GM21423 (cell line): ENCODE measurements around the gene ATXN7L1.
A peak's percentile ranks its signal among the peaks of the same experiment; 100 is the strongest.

Source experiments
- ATAC-seq: cut with Tn5 transposase; IDR thresholded peaks from one replicate; pipeline ENCODE4 v1.9.1; 2021; ENCODE audit warnings: mild to moderate bottlenecking, moderate library complexity; ENCODE audit not compliant: unreplicated experiment

ATXN7L1 gene

DNA sequence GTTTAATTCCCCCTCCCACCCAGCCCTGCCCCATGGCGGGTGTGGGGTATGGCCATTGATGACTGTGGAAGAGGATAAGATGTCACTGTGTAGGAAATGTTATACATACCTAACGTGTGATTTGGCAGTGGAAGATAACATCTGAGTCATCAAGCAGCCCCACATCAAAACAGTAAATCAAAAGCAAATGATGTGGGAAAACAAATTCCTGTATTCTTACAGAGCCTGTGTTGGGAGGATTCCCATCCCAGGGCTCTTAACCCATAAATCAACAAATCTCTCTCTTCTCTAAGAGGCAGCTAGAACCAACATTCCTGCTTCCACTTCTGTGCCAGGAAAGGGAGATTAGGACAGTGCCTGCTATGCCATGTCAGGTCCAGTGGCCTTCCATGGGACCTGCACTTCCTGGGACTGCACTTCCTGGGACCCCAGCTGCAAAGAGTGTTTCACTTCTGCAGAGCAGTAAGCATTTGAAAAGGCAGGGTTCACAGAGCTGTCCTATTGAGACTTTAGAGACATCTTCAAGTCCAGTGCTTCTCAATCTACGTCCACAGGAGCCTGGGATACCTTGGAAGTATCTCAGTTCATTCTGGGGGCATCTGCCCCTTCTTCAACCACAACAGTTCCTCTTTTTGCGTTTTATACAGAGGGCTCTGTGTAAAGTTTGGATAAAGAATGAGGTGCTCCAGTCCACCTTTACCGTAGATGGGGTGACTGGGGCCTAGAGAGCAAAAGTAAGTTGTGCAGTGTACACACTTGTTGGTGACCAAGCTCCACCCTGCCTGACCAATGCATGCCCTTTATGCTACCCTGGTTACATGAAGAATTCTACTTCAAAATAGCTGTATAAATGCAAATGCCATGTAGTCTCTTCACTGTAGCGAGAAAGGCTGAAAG lies 45.7 kb downstream of the ATXN7L1 start:
- ATAC-seq = no peak

DNA sequence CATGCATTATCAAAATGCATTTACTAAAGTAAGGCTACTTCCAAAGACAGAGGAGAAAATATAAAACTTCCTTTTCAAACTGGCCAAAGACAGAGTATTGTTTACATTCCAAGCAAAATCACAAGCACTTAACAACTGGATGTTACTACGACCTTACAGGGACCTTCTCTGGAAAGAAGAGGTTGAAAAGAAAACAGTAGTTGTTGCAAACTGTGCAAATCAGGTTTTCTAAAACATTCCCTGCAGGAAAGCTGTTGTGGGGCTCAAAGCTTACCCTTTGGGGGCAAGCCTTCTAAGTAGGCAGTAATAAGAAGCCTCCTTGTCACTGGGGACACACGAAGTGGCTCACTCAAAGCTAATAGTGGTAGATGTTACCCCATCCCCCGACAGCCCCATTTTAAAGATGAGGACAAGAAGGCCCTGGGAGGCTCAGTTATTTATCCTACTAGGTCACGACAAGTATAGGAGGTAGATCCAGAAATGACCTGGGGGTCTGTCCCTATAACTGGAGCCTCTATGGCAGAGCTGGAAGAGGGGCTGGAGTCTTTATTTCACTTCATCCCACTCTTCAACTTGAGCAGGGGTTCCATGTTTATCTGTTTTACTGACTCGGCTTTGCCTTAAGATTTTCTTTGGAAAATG lies 46.6 kb downstream of the ATXN7L1 start:
- no peak for ATAC-seq

DNA sequence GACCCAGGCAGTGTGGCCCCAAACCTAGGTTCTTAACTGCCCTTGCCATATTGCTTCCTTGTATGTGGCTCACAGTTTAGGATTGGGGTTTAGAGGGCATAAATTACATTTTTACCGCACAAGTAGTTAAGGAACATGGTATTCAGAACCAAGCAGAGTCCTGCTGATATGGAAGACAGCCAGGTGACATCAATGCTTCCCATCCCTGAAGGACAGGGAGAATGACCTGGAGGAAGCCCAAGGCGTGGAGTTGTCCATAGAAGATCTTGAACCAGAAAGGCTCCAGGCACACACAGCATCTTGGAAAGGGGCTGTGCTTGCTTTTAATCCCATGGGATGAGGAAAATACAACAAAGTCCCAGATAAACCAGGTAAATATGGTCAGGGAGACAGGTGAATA lies 48.3 kb downstream of the ATXN7L1 start:
- ATAC-seq = no peak

DNA sequence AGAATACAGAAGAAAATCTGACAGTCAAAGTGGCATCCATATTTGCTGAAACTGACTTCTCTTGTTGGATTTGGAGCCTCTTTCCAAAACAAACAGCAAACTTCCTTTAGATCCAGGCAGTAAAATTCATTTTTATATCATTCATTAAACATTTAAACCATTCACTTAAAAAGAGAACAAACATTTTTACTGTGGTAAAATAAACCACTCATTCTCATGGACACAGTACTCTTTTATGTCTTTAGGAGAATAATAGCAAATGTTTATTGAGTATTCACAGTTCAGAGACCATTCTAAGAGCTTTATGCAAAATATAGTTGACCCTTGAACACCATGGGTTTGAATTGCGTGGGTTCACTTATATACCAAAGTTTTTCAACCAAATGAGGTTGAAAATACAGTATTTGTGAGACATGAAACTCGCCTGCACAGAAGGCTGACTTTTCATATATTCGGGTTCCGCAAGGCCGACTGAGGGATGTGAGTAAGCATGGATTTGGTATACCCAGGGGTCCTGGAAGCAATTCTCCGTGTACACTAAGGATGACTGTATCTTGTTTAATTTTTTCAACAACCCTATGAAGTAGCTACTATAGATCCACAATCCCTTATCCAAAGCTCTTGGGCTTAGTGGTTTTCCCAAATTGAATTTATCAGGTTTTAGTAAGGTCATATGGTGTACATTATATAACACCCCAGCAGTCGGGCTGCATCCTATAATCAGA lies 49.1 kb downstream of the ATXN7L1 start:
- no peak for ATAC-seq

DNA sequence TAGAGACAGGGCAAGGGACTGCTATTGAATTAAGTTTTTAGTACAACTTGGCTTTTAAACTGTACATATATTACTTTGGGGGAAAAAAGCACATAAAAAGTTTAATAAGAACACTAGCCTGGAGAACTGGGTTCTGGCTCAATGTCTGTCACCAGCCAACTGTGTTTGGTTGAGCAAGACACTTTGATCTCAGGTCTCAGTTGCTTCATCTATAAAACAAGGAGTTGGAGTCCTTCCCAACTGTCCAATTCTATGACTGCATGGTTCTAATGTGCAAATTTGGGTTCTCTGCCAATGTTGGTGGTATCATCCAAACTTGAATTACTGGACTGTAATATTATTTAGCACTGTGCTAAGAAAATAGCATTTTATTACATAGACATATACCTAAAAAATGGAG lies 50.3 kb downstream of the ATXN7L1 start:
- ATAC-seq = no peak

DNA sequence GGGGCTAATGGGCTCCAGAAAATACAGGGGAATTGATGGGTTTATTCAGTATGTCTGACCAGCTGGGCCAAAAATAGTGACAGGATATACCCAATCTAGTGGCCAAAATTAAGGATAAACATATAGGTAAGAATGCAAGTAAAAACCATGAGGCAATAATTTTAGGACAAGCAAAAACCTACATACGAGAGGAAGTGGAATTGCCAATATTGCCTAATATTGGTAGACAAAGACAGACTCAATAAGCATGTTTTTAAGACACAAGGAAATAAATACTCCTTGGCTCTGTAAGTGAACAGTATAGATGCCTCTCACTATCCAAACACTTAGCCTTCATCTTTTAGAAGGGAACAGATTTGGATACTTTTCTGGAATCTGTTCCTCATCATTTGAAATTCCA lies 51.0 kb downstream of the ATXN7L1 start:
- no peak for ATAC-seq

DNA sequence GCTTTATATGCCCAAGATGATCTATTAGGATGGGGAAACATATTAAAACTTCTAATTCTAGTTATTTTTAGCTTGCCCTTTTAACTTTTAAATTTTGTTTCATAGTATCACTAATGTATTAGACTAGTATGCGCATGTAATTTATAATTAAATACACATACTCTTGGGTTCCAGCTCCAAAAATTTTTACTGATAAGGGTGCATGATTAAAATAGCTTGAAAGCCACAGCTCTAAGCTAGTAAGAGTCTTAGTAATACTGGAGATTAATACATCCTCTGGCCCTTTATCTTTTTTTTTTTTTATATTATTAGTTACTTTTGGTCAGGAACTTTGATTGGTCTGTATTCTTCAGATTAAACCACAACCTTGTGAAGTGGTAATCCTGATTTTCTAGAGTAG lies 53.6 kb downstream of the ATXN7L1 start:
- no peak for ATAC-seq

DNA sequence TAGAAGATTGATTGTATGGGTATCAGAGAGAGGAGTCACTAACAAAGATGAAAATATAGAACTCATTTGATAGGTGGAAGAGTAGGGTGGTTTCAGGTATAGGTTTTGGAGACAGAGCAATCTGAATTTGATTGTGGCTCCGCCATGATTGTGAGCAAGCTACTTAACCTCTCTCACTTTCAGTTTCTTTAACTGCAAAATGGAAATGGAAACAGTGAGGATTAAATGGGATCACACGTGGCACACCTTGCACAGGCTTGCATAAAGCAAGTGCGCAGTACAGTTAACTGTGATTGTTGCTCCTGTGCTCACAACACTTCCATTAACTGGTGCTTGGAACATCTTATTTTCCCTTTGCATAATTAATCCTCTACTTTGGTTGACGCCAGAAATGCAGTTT lies 54.9 kb downstream of the ATXN7L1 start:
- no peak for ATAC-seq

DNA sequence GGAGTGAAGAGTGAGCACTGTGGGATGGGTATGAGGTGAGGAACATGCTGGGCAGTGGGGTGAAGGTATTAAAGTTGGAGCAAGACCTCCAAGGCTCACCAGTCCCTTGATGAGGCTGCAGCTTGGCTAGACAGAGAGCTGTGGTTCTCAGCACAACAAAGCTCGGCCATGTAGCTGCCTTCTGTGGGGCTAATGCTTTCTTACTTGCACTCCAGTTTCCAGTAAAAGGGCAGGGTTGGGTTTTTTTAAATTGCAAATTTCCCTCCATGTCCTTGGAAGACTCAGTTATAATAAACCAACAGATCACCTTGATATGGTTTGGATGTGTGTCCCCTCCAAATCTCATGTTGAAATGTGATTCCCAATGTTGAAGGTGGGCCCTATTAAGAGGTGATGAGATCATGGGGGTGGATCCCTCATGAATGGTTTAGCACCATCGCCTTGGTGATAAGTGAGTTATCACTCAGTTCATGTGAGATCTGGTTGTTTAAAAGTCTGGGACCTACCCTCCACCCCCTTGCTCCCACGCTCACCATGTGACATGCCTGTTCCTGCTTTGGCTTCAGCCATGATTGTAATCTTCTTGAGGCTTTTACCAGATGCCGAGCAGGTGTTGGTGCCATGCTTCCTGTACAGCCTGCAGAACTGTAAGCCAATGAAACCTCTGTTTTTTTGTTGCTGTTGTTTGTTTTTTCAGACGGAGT lies 55.9 kb downstream of the ATXN7L1 start:
- no peak for ATAC-seq

DNA sequence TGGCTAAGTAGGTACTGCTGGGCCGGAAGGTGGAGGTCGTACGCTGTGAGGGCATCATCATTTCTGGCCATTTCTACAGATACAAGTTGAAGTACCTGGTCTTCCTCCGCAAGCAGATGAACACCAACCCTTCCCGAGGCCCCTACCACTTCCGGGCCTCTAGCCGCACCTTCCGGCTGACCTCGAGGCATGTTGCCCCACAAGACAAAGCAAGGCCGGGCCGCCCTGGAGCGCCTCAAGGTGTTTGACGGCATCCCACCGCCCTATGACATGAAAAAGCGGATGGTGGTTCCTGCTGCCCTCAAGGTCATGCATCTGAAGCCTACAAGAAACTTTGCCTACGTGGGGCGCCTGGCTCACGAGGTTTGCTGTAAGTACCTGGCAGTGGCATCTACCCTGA lies 56.8 kb downstream of the ATXN7L1 start:
- no peak for ATAC-seq

DNA sequence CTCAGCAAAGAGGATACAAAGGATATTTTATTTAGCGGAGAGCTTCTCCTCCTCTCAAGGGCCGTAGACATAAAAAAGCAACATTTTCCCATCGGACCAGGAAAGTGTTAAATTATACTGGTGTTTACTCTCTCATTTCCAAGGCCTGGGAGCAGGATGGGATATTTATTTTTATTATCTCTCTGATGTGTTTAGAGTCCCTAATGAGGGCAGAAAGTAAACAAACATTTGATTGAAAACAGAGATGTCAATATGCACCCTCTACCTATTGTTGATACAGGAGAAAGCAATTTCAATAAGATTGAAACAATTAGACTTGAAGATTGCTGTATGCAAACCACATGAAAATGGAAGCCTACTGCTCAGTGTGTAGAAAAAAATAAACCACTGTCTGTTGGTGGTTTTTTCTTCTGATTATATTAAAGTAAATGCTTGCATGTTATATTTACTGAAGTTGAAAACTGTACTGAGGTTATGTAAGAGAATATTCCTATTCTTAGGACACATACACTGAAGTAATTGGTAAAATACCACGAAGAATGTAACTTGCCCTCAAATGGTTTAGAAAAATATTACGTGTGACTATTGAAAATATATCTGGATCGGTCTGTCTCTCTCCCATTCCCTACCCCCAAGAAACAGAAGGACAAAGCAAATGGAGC lies 59.3 kb downstream of the ATXN7L1 start:
- ATAC-seq = no peak

DNA sequence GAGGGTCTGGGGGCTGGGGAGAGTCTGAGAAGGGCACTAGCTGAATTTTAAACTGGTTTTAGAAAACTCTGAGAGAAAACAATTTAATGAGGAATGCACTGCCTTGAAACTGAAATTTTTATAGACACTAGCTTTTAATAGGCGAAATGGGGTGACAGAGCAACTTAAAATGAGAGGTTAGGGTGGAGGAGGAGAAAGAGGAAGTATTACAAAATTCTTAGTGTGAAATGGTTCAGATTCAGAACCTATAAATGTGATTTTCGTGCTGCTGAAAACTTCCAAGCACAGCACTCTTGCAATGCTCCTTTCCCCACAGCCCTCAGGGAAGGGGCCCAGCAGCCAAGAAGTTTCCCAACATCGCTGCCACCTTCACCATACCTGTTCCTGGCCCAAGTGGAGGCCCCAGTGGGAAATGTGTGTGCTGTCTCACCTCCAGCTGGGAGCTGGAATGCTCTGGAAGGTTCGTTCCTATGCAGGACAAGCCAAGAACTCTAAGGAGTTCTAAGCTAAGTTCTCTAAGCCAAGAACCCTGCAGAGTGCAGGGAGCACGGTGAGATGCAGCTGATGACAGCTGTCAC lies 60.0 kb downstream of the ATXN7L1 start:
- ATAC-seq = no peak

DNA sequence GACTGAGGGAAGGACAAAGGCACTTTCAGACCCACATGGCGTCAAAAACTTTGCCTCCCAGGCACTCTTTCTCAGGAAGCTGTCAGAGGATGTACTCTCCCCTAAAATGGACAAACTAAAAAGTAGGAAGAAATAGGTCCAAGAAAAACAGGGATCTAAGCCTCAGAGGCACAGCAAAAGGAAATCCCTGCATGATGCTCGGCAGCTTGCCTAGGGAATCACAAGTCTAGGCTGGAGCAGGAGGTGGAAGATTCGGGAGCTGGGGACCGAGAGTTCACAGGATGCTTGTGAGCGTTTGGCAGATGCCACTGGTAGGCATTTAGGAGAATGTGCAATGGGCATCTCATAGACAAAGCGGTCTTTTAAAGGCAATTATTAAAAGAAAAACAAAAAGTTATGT lies 60.8 kb downstream of the ATXN7L1 start:
- no peak for ATAC-seq

DNA sequence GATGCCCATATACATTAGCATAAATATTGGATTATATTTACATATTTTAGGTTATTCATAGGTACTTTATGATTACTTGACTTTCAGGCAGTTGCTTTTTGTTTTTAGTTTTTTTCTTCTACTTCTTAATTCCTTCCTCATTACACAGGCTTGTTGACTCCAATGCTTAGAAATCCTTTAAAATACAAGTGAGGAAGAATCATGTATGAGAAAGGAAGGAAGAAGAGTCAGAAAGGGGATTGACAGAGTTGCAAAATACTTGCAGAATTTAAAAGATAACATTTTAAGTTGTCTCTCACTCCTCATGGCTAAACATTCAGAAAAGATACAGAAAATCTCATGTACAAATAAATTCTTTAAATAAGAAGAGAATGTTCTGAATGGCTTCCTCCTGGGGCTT lies 61.9 kb downstream of the ATXN7L1 start:
- ATAC-seq = no peak

DNA sequence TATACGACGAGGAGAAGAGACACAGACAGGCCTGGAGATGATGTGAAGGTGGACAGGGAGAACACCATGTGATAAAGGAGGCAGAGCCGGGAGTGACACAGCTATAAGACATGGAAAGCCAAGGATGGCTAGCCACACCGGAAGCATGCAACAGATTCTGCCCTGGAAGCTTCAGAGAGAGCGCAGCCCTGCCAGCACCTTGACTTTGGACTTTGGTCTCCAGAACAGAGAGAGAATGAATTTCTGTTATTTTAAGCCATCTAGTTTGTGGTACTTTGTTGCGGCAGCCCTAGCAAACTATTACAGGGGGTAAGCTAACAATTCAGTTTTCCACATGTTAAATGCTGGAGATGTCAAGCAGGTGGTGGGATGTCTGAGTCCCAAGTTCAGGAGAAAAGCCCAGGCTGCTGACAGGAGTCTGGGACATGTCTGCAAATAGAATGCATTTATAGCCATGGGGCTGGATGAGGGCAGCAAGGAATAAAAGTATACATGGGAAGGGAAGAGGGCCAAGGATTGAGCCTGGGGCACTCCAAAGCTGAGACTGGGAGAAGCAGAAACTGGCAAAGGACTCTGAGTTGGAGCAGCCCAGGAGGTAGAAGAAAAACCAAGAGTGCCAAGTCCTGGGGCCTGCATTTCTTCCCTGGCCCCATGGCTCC lies 65.1 kb downstream of the ATXN7L1 start:
- ATAC-seq = no peak

DNA sequence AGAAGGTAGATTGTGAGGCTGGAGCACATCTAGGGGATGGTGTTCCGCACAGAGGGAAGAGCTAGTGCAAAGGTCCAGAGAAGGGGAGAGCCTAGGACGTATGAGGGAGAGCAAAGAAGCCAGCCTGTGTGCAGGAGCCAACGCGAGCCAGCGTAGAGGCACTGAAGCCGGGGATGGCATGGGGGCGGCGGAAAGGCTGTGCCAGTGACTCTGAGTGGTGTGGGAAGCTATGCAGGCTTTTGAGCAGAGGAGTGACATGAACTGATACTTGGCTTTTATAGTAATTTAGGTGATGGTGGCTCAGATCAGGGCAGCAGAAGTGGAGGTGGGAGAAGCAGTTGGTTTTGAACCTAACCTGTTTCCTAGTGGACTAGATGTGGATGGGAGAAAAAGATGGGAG lies 65.8 kb downstream of the ATXN7L1 start:
- ATAC-seq = no peak

DNA sequence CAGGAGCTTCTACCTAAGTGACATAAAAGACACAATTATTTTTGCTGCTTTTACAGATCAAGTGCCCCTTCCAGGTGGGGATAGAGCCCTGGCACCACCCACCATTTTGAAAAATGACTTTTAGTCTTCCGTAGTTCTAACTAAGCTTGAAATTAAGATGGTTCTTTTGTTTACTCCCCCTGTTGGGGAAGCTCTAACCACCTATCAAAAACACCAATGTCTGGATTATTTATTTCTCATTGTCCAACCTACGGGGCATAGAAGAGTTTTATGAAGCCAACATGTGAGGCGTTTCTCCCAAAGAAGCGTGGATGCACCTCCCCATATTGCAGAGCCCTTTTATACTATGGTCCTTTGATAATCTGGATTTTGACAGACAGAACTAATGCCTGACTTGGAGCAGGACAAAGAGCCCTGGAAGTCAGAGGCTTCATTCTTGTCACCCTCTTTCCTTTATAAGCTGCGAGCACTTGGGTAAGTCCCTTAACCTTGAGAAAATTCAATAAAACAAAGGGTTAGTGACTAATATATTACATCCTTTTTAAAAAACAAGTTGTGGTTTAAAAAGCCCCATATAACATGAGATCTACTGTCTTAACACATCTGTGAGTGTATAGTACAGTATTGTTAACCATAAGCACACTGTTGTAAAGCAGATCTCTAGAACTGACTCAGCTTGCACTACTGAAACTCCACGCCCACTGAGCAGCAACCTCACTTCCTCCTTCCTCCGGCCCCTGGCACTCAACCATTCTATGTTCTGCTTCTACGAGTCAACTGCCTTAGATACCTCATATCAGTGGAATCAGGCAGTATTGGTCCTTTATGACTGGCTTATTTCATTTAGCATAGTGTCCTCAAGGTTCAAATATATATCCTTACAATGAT lies 67.5 kb downstream of the ATXN7L1 start:
- peak; percentile 98 for ATAC-seq

DNA sequence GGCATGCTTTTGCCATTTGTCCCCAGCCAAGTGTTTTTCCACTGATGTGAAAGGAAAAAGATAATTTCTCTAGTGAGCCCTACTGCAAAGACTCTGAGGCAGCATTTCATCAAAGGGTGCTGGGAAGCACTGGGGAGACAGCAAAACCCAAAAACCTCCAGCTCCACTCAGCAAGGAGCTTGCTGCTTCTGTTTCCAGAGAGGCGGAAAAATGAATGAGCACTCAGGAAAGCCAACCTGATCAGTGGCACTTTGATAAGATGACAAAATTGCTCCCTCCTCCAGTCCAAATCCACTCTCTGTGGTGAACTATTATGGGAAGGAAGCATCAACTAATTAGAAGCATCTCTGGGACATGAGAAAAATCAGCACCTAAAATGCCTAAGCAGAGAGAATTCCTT lies 68.2 kb downstream of the ATXN7L1 start:
- ATAC-seq = no peak

DNA sequence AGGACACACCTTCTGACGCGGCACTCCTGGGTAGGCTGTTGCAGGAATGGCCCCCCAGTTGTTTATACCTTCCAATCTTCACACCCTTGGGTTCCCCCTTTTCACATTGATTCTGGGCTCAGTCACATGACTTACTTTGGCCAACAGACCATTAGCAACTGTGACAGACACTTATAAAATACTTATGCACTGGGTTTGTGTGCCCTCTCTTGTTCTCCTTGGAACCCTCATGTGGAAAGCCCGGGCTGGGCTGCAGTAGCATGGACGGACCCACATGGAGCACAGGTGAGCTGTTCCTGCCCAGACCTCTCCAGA lies 69.0 kb downstream of the ATXN7L1 start:
- ATAC-seq = no peak
